ENCODE measurements around the gene DHFR. TPM values are rescaled to one million over a fixed set of nuclear protein-coding genes. Genes with fewer than 3 reads are reported as not detected.

DHFR gene
- polyA plus RNA-seq, 1 experiment: 22.5 TPM

DNA sequence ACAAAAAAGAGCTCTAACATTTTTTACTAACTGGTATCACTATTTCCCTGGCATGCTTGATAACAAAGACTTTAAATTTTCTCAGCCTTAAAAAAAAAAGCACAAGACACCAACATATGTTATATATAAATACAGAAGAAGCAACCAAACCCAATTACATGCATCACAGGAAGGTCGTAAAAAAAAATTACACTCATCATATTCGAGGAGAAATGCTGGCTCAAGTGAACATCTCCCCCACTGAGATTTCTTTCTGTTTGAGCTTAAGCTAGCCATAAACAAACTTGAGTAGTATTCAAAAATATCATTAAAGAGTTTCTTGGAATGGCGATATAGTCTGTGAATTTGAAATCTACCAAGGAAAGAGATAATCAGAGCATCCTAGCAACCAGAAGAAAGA, 7.9 kb downstream of the DHFR start:
- Histone ChIP-seq H3K27me3 (ENCODE audit: control insufficient read depth, insufficient read depth, low read length) (no peaks in the 10 kb centered on the region), H3K4me3 (ENCODE audit: low read depth, low read length) (no peak overlapping the region), H3K27ac (ENCODE audit: low read depth, low read length) (no peak overlapping the region), H3K9me3 (ENCODE audit: control insufficient read depth, insufficient read depth, low read length) (no peaks in the 10 kb centered on the region)
- DNase-seq (ENCODE audit: low read depth, low spot score): no peak
- CTCF ChIA-PET: no interaction called here
- POLR2A ChIA-PET: no interaction called here
- TF ChIP-seq, protein P1, sequence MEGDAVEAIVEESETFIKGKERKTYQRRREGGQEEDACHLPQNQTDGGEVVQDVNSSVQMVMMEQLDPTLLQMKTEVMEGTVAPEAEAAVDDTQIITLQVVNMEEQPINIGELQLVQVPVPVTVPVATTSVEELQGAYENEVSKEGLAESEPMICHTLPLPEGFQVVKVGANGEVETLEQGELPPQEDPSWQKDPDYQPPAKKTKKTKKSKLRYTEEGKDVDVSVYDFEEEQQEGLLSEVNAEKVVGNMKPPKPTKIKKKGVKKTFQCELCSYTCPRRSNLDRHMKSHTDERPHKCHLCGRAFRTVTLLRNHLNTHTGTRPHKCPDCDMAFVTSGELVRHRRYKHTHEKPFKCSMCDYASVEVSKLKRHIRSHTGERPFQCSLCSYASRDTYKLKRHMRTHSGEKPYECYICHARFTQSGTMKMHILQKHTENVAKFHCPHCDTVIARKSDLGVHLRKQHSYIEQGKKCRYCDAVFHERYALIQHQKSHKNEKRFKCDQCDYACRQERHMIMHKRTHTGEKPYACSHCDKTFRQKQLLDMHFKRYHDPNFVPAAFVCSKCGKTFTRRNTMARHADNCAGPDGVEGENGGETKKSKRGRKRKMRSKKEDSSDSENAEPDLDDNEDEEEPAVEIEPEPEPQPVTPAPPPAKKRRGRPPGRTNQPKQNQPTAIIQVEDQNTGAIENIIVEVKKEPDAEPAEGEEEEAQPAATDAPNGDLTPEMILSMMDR (IDR thresholded peaks at IDR 0.05; ENCODE audit: low read depth, low read length): no peak

DNA sequence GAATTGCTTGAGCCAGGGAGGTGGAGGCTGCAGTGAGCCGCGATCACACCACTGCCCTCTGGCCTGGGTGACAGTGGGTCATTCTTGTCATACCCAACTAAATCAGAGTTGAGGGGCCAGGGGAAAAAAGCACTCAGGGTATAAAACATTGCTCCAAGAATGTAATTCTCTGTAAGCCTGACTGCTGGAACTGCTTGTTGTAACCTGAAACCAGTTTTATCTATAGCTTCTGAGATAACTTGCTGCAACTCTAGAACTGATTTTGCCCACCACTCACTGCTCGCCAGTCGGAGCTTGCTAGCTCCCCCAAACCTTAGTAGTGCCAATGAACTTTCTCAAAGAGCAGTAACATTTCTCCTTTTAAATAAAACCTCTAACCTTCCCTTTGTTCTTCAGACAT, 9.9 kb downstream of the DHFR start:
- DNase-seq (ENCODE audit: low read depth, low spot score): no peak
- CTCF ChIA-PET: no interaction called here
- Histone ChIP-seq H3K4me3 (ENCODE audit: low read depth, low read length) (no peak overlapping the region), H3K9me3 (ENCODE audit: control insufficient read depth, insufficient read depth, low read length) (no peaks in the 10 kb centered on the region), H3K27ac (ENCODE audit: low read depth, low read length) (no peak overlapping the region), H3K27me3 (ENCODE audit: control insufficient read depth, insufficient read depth, low read length) (no peaks in the 10 kb centered on the region)
- POLR2A ChIA-PET: no interaction called here
- TF ChIP-seq, protein P1 (IDR thresholded peaks at IDR 0.05; ENCODE audit: low read depth, low read length): no peak

DNA sequence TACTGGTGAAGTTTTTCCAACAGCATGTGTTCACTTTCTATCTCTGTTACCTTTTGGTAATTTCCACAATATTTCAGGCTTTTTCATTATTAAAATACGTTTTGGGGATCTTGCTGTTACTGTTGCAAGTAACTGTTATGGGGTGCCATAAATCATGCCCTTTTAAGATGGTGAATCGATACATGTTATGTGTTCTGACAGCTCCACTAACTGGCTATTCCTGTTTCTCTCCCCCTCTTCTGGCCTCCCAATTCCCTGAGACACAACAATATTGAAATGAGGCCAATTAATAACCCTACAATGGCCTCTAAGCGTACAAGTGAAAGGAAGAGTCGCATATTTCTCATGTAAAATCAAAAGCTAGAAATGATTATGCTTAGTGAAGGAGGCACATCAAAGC, 13.4 kb downstream of the DHFR start:
- DNase-seq (ENCODE audit: low read depth, low spot score): no peak
- H3K9me3 ChIP-seq (ENCODE audit: control insufficient read depth, insufficient read depth, low read length): no peaks in the 10 kb centered on the region
- no peak overlapping the region for H3K4me3 ChIP-seq (ENCODE audit: low read depth, low read length)
- H3K27ac ChIP-seq (ENCODE audit: low read depth, low read length): no peak overlapping the region
- TF ChIP-seq, protein P1 (IDR thresholded peaks at IDR 0.05; ENCODE audit: low read depth, low read length): no peak
- ChIA-PET POLR2A (no interaction called here), CTCF (no interaction called here)
- no peaks in the 10 kb centered on the region for H3K27me3 ChIP-seq (ENCODE audit: control insufficient read depth, insufficient read depth, low read length)

DNA sequence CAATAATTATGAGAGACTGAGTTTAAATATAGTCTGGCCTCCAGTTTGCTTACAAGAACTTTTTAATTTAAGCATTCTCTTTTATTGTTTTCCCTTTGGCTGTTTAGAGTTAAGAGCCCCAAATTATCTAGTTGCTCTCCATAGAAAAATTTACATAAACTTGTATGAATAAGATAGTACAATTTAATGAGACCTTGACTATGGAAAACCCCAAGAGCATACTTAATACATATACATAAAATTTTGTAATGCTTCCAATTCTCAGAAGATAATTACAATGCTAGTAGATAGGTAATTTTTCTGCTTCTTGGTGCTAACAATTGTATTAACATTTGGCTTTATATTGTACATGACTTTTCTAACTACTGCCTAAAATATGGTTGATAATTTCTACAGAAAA, 20.6 kb downstream of the DHFR start:
- CTCF ChIA-PET: no interaction called here
- no peak for DNase-seq (ENCODE audit: low read depth, low spot score)
- POLR2A ChIA-PET: no interaction called here
- Histone ChIP-seq H3K27me3 (ENCODE audit: control insufficient read depth, insufficient read depth, low read length) (no peaks in the 10 kb centered on the region), H3K9me3 (ENCODE audit: control insufficient read depth, insufficient read depth, low read length) (no peaks in the 10 kb centered on the region), H3K4me3 (ENCODE audit: low read depth, low read length) (no peak overlapping the region), H3K27ac (ENCODE audit: low read depth, low read length) (no peak overlapping the region)
- TF ChIP-seq, protein P1 (IDR thresholded peaks at IDR 0.05; ENCODE audit: low read depth, low read length): no peak

DNA sequence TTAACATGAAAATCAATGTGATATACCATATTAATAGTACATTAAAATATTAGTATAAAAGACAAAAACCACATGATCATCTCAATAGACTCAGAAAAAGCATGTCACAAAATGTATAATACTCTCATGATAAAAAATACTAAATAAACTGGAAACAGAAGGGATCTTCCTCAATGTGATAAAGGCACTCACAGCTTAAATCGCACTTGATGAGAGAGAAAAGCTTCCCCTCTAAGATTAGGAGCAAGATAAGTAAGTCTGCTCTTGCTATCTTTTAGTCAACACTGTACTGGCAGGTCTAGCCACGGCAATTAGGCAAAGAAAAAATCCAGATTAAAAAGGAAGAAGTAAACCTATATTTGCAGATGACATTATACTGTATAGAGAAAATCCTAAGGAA, 22.1 kb downstream of the DHFR start:
- Histone ChIP-seq H3K27me3 (ENCODE audit: control insufficient read depth, insufficient read depth, low read length) (no peaks in the 10 kb centered on the region), H3K27ac (ENCODE audit: low read depth, low read length) (no peak overlapping the region), H3K9me3 (ENCODE audit: control insufficient read depth, insufficient read depth, low read length) (no peaks in the 10 kb centered on the region), H3K4me3 (ENCODE audit: low read depth, low read length) (no peak overlapping the region)
- ChIA-PET POLR2A (no interaction called here), CTCF (no interaction called here)
- no peak for DNase-seq (ENCODE audit: low read depth, low spot score)
- TF ChIP-seq, protein P1 (IDR thresholded peaks at IDR 0.05; ENCODE audit: low read depth, low read length): no peak
